AG09309 (cell line): ENCODE results near the gene GALNT15.

Experiments used
- DNase-seq: peaks from one replicate; pipeline ENCODE4 v3.0.0-alpha.2; 2010; ENCODE audit warnings: low read depth
- H3K4me3 ChIP-seq: 2 replicates; pipeline ENCODE4 v1.5.1; 2011; ENCODE audit warnings: mild to moderate bottlenecking, low read depth, low read length, moderate library complexity; ENCODE audit not compliant: control insufficient read depth
- TF ChIP-seq, protein P1 (sequence below): IDR thresholded peaks from 2 replicates; pipeline ENCODE4 v1.5.1; 2011; ENCODE audit warnings: mild to moderate bottlenecking, low read depth, low read length, inconsistent platforms; ENCODE audit not compliant: insufficient read depth, control insufficient read depth; ENCODE audit errors: missing control alignments

GALNT15 gene

DNA sequence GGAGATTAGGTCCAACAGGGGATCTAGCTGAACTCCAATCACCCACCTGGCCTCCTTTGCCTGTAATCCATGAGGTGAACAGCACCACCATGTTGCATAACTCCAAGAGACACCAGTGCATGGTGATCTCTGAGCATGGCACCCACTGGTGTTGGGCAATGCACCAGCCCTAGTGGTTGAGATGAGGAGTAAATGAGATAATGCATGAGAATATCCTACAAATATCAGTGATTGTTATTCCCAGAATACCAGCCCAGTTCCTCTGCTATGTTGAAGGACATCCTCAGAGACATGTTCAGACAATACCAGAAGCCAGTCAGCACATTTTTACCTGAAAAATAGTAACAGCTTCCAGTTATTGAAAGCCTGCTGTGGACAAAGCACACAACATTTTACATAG, 14.7 kb downstream of the GALNT15 start:
- no peak overlapping the region for H3K4me3 ChIP-seq
- DNase-seq, result no peak
- TF ChIP-seq, protein P1, sequence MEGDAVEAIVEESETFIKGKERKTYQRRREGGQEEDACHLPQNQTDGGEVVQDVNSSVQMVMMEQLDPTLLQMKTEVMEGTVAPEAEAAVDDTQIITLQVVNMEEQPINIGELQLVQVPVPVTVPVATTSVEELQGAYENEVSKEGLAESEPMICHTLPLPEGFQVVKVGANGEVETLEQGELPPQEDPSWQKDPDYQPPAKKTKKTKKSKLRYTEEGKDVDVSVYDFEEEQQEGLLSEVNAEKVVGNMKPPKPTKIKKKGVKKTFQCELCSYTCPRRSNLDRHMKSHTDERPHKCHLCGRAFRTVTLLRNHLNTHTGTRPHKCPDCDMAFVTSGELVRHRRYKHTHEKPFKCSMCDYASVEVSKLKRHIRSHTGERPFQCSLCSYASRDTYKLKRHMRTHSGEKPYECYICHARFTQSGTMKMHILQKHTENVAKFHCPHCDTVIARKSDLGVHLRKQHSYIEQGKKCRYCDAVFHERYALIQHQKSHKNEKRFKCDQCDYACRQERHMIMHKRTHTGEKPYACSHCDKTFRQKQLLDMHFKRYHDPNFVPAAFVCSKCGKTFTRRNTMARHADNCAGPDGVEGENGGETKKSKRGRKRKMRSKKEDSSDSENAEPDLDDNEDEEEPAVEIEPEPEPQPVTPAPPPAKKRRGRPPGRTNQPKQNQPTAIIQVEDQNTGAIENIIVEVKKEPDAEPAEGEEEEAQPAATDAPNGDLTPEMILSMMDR, result no peak

DNA sequence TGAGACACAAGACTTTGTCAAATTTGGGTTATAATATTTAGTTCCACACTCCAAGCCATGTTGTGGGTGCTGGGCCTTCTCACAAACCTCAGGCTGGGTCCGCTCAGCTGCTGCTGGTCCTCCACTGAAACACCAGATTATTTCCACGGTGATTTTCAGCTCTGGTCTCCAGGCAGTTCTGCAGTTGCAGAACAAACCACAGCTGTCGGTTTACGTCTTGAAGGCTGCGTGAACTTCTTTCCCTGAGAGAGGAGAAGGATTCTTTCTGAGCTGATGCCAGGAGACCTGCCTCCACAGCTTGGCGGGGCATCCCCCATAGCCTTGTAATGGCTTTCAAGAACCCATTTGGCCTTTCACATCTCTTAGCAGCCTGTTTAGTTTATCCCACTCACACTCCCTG, 16.2 kb downstream of the GALNT15 start:
- TF ChIP-seq, protein P1, result no peak
- no peak for DNase-seq
- no peak overlapping the region for H3K4me3 ChIP-seq

- no peak for DNase-seq
- no peak overlapping the region for H3K4me3 ChIP-seq
- TF ChIP-seq, protein P1, result no peak
These were observed 17.1 kb downstream of the GALNT15 start for GRCh38 chr3:16191591-16191990.

DNA sequence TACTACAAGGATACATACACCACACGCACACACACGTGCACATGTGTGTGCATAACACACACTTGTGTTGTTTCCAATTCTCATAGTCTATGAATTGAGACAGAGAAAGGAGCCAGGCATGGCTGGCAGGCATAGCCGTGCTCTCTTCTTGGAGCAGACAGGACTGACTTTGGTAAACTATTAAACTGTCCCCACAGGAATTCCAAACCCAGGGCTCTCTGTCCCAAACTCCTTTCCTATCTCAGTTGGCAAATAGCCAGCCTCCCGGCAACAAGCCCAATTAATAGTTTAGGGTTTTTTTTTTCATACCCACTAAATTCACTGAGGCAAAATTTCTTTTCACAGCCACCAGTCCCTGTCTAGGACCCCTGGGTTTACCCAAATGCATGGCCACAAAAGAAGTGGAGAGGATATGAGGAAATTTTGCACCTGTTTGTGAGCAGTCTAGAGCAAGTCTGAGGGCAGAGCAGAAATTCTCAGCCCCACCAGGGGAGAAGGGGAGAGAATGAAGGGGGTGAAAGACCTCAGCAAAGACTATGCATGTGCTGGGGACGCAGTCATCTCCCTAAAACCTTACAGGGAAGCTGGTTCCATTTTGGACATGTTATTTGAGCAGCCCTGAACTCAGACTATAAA, 17.8 kb downstream of the GALNT15 start:
- no peak overlapping the region for H3K4me3 ChIP-seq
- TF ChIP-seq, protein P1, result no peak
- no peak for DNase-seq

DNA sequence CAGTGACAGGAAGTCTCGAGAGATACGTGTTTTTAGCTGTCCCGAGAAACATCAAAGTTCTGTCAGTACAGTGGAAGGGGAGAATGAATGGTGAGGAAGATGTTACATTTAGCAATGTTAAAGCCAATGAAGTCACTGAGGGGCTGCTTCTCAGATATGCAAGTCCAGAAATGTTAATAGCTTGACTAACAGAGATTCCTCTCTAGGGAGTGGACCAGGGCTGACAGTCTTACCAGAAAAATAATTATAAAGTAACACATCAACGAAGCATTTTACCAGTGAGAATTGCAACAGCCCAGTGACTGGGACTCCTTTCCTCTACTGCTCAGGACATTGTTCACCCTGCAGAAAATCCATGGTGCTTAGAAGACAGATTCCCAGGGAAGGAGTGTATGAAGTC, 23.9 kb downstream of the GALNT15 start:
- TF ChIP-seq, protein P1, result no peak
- no peak overlapping the region for H3K4me3 ChIP-seq
- no peak for DNase-seq

DNA sequence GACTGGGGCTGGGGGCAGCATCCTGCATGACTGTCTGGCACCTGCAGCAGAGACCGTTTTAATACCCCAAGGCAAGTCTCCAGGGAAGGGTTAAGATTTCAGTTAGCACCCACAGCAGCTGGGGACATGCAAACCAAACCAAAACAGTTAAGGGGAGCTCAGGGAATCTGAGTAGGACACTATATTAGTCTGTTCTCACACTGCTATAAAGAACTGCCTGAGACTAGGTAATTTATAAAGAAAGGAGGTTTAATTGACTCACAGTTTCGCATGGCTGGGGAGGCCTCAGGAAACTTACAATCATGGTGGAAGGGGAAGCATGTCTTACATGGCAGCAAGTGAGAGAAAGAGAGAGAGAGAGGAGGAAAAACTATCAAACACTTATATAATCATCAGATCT, 25.3 kb downstream of the GALNT15 start:
- no peak for DNase-seq
- TF ChIP-seq, protein P1, result no peak
- no peak overlapping the region for H3K4me3 ChIP-seq

GRCh38 chr3:16200411-16200810, 25.9 kb downstream of the GALNT15 start:
- TF ChIP-seq, protein P1, result no peak
- no peak for DNase-seq
- H3K4me3 ChIP-seq, result no peak overlapping the region
